NCI-H2196 treated with DMSO at 0.1 percent for 48 hours (cell line): Measurements from ENCODE around the gene MSMP.
A peak's percentile ranks its signal among the peaks of the same experiment; 100 is the strongest.

Source experiments
- DNase-seq: peaks from one replicate; lab custom pipeline; 2025; ENCODE audit not compliant: unreplicated experiment; lab: John Stamatoyannopoulos, UW

The MSMP gene

DNA sequence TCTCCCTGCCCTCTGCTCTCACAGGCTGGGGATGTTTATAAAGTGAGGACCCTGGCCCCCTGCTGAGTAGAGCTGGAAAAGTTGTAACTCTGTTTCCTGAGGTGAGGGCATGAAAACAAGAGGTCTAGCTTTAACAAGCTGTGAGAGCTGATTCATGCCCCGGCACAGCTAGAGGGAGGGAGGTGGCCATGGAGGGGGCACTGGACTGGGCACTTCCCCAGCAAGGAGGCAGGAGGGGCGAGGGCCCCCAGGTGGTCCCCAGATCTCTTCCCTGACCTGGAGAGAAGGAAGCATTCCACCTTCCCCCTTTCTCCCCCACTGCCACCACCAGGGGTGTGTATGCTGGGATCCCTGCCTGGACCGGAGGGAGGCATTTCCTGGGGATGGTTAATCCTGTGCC lies at the start of gene MSMP:
MSMP (minus strand) TSS at position 13 of the 400 bp plus-strand sequence. CDS start 147 bp downstream, outside the sequence.
- no peak for DNase-seq

DNA sequence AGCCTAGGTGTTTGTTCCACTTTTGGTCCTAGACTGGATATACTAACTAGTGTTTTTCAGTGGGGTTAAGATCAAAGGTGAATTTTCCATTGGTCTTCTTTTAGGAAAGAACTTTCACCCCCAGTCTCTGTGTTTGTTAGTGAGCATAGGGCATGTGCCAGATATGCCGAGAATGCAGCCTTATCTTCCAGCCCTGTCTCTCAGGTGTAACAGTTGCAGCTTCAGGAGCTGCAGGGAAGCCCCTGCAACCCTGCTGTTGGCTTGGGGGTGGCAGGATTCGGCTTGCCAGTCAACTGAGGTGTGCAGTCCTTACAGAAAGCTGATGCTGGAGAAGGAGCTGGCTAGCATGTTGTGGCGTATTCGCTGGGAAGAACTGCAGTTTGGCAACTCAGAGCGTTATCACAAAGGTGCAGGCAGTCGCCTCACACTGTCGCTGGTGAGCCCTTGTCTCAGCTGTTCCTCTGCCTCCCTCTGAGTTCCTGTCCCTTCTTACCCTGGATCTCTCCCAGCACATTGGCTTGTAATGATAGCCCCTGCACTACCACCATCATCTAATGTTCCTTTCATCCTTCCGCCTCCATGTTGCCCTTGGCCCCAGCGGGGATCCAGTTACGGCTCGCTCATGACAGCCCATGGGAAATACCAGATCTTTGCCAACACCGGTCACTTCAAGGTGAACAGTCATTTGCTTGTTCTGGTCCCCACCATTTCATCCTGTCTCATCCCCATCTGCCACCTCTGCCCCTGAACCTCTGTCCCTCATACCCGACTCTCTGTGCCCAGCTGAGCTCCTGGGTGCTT lies 47.5 kb upstream of the MSMP start:
- no peak for DNase-seq

DNA sequence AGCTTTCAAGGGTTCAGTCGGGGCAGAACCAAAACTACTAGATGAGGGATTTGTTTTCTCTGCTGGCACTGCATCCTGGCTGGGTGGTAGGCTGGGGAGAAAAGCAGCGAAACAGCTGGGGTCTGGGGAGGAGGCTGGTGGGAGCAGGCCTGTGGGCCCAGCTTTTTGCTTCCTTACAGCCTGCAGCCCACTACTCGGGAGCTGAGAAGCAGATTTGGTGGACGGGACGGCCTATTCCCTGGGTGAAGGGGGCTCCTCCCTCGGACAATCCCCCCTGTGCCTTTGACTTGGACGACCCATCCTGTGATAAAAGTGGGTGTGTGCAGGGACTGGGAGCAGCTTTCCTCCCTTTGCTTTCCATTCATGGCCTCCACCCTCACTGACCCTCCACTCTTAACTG lies 46.5 kb upstream of the MSMP start:
- DNase-seq = no peak

- DNase-seq = no peak
Observed at GRCh38 chr9:35798658-35799374, 44.7 kb upstream of the MSMP start.

- no peak for DNase-seq
Observed at GRCh38 chr9:35797311-35798109, 43.4 kb upstream of the MSMP start.

GRCh38 chr9:35795695-35796094 lies 41.6 kb upstream of the MSMP start:
- no peak for DNase-seq

- no peak for DNase-seq
Observed at GRCh38 chr9:35793461-35793860, 39.4 kb upstream of the MSMP start.

- no peak for DNase-seq
Observed at GRCh38 chr9:35792826-35793225, 38.8 kb upstream of the MSMP start.

DNA sequence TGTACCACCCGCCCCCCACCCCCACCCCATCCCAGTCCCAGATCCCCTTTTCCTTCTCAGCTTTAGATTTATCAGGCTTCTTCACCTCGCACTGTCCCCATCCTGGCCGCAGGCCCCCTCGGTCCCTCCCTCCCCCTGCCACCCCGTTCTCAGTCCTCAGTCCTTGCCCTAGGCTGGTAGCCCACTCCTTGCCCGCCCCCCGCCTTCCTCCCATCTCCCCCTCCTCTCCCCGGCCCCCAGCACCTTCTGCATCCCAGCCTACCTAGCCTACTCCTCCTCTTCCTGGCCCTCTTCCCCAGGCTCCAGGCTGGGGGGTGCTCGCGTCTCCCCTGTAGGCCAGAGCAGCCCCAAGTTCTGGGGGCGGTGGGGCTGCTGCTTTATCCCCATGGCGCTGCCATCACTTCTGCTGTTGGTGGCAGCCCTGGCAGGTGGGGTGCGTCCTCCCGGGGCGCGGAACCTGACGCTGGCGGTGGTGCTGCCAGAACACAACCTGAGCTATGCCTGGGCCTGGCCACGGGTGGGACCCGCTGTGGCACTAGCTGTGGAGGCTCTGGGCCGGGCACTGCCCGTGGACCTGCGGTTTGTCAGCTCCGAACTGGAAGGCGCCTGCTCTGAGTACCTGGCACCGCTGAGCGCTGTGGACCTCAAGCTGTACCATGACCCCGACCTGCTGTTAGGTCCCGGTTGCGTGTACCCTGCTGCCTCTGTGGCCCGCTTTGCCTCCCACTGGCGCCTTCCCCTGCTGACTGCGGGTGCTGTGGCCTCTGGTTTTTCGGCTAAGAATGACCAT lies 38.1 kb upstream of the MSMP start:
- DNase-seq = no peak

DNA sequence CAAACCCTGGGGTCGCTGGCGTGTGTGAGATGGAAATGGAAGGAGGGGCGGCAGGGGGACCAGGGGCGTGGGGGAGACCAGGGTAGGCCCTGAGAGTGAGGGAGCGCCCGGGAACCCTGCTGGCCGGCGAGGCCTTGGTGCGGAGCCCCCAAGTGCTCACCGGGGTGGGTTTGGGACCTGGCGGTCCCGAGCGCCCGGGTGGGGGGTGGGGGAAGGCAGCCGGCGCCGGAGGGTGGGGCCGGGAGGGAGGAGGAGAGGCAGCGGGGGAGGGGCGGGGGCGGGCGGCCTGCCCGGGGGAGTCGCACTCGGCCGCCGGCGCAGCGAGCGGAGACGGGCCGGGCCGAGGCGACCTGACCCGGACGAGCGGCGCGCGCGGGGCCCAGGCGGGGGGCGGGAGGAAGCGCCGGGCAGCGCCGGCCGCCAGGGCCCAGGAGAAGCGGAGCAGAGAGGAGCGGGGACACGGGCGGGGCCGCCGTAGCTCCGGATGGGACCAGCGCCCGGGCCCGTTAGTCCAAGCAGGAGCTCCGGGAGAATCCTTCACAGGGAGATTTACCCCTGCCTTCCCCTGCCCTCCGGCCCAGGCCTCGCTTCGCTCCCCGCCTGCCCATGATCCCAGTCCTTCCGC lies 37.3 kb upstream of the MSMP start, which contains the start of gene NPR2:
NPR2 (plus strand) TSS at position 295 of the 625 bp plus-strand sequence. CDS start 818 bp downstream, outside the sequence.
- DNase-seq = no peak

GRCh38 chr9:35790385-35791296 lies 36.6 kb upstream of the MSMP start:
- DNase-seq = peak; percentile 80

- no peak for DNase-seq
Observed at GRCh38 chr9:35790025-35790384, 35.9 kb upstream of the MSMP start.

GRCh38 chr9:35789541-35789940 lies 35.5 kb upstream of the MSMP start:
- no peak for DNase-seq

- DNase-seq = no peak
Observed at GRCh38 chr9:35783418-35783817, 29.3 kb upstream of the MSMP start.

DNA sequence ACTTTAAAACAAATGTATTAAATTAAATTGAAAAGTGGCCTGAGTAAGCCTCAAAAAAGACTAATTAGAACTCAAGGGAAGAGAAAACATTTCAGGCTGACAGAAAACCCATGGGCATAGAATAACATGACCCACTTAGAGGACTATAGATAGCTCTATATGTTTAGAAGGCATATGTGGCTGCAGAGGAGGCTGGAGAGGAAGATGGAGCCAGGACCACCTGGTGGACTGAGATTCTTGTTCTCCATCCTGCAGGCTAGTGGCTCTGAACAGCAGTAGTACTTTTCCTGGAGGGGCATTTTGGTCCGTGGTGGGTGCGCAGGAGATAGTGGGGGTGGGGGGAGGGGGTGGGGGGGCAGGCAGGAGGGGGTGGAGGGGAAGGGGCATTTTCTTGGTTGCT lies 27.0 kb upstream of the MSMP start:
- no peak for DNase-seq

- no peak for DNase-seq
Observed at GRCh38 chr9:35778496-35778895, 24.4 kb upstream of the MSMP start.

GRCh38 chr9:35776018-35776417 lies 21.9 kb upstream of the MSMP start:
- peak; percentile 50 for DNase-seq

DNA sequence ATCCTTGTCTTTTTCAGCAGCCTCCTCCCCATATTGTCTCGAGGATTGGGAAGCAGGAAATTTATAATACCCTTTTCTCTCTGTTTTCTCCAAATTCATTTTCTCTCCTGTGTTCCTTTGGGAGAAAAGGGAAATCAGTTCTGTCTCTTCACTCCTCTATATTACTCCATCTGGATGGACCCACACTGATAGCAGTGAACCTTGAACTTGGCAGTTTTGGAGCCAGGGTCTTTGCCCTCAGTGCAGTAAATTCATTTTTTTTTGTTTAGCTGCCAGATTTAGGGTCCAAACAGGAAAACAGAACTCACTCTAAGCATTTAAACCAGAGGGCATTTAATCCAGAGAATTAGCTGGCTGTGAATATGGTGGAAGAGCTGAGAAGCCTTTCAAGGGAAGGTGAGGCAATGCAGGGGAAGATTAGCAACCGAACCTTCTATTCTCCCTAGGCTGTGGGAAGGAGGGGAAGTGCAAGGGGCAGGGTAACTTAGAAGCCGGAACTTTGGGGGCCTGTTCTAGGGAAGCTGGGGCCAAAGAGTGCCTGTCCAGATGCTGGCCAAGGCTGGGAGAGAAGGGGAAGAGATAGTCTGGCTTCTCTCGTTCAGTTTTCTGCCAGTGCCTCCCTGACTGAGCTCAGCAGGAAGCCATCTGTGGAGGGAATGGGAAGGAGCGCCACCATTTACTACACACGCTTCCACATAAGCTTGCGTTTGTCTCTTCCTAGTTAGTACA lies 21.0 kb upstream of the MSMP start:
- no peak for DNase-seq

GRCh38 chr9:35771943-35772342 lies 17.9 kb upstream of the MSMP start:
- DNase-seq = no peak
